Measurements from ENCODE around the gene SLC7A9. TPM values are rescaled to one million over a fixed set of nuclear protein-coding genes. Genes with fewer than 3 reads are reported as not detected.
A peak's percentile ranks its signal among the peaks of the same experiment; 100 is the strongest.
"Not testable (repeated sequence)": the region's sequence is repeated elsewhere in the genome, so short reads cannot be mapped to it uniquely, and the experiment has no call there.

Gene SLC7A9
- total RNA-seq, 1 experiment from 2014 or later, result not detected

DNA sequence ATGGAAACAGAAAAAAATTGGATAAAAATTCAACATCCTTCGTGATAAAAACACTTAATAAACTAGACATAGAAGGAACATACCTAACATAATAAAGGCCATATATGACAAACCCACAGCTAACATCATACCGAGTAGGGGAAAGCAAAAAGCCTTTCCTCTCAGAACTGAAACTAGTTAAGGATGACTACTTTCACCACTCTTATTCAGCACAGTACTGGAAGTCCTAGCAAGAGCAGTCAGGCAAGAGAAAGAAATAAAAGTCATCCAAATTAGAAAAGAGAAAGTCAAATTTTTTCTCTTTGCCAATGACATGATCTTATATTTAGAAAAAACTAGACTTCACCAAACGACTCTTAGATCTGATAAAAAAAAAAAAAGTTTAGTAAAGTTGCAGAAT lies 25.8 kb upstream of the SLC7A9 start:
- Histone ChIP-seq H3K36me3 (replicated peaks; ENCODE audit: control insufficient read depth, insufficient read depth, low read length) (no peaks in the 10 kb centered on the region), H3K4me3 (ENCODE audit: insufficient read depth, low read depth, low read length) (no peak overlapping the region), H3K27me3 (ENCODE audit: control insufficient read depth, insufficient read depth, low read length) (no peaks in the 10 kb centered on the region)
- no peak for DNase-seq

DNA sequence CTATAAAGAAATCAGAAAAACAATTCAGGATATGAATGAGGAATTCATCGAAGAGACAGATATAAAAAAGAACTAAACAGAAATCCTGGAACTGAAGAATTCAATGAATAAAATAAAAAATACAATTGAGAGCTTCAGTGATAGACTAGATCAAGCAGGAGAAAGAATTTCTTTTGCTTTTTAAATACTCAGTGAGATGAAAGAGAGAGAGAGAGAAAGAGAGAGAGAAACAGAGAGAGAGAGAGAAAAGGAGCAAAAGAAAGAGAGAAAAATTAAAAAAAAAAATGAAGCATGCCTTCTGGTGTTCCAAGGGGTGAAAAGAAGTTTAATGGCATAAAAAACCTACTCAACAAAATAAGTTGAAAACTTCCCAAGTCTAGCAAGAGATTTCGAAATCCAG lies 22.0 kb upstream of the SLC7A9 start:
- Histone ChIP-seq H3K4me3 (ENCODE audit: insufficient read depth, low read depth, low read length) (no peak overlapping the region), H3K36me3 (replicated peaks; ENCODE audit: control insufficient read depth, insufficient read depth, low read length) (no peaks in the 10 kb centered on the region), H3K27me3 (ENCODE audit: control insufficient read depth, insufficient read depth, low read length) (no peaks in the 10 kb centered on the region)
- no peak for DNase-seq

DNA sequence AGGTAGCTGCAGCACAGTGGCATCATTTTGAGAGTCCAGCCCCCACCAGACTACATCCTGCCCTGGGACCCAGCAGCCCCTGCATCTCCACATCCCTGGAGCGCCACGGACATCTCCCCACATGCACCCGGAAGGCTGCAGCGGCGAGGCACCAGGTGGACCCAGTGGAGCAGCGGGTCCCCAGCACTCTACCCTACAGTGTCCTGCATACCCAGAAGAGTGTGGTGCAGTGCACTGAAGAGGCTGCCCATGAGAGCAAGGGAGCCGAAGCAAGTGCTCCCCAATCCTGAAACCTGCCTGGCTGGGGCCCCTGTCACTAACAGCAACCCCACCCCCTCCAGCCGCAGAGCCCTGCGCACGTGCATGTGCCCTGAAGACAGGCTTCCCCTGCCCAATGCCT lies 21.3 kb upstream of the SLC7A9 start:
- Histone ChIP-seq H3K36me3 (replicated peaks; ENCODE audit: control insufficient read depth, insufficient read depth, low read length) (no peaks in the 10 kb centered on the region), H3K27me3 (ENCODE audit: control insufficient read depth, insufficient read depth, low read length) (no peaks in the 10 kb centered on the region), H3K4me3 (ENCODE audit: insufficient read depth, low read depth, low read length) (no peak overlapping the region)
- peak; percentile 20 for DNase-seq

DNA sequence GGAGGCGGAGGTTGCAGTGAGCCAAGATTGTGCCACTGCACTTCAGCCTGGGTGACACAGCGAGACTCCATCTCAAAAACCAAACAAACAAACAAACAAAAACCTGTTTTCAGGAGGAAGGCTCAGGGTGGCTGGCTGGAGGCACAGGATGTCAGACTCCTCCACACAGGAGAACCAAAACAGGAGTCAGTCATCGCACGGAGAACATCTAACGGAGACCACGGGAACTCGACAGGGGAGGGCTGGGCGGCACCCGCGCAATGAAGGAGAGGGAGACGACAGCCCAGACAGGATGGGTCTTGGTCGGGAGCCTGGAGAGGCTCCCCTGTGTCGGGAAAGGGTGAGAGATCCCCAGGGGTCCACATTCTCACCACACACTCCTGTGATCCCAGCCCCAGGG lies 20.8 kb upstream of the SLC7A9 start:
- DNase-seq, result peak; percentile 17
- no peaks in the 10 kb centered on the region for H3K27me3 ChIP-seq (ENCODE audit: control insufficient read depth, insufficient read depth, low read length)
- H3K36me3 ChIP-seq (replicated peaks; ENCODE audit: control insufficient read depth, insufficient read depth, low read length), result no peaks in the 10 kb centered on the region
- H3K4me3 ChIP-seq (ENCODE audit: insufficient read depth, low read depth, low read length), result no peak overlapping the region

DNA sequence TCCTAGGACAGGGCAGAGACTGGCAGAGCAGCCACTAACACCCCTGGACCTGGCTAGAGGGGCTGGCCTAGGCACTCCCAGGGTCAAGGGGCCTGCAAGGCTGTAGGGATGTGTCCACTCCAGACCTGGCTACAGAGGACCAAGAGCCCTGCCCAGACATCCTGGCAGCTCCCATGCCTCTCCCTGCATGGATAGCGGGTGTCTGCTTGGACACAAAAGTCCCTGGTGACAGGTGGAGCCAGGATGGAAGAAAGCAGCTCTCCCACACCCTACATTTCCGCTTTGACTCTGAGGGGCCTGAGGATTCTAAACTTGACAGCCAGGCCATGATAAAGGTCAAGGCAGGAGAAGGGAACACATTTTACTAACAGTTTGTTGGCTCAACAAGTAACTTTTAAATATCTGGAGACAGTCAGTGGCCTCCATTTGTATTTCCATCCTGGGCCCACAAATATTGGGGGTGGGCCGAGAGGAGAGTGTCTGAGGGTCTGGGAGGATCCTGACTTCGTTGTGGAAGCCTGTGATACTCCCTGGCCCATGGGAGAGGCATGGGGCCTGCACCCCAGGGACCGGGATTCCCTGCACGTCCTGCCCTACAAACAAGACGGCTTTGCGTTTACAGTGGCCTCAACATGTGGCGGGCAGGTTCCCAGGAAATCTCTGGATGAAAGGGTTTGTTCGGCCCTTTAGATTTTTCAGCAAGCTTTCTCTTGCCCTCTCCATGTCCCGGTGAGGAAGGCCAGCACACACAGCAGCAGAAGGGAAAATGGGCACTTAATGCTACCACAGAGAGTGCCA lies 19.8 kb upstream of the SLC7A9 start:
- no peak overlapping the region for H3K4me3 ChIP-seq (ENCODE audit: insufficient read depth, low read depth, low read length)
- no peak for DNase-seq
- H3K27me3 ChIP-seq (ENCODE audit: control insufficient read depth, insufficient read depth, low read length), result no peaks in the 10 kb centered on the region
- no peaks in the 10 kb centered on the region for H3K36me3 ChIP-seq (replicated peaks; ENCODE audit: control insufficient read depth, insufficient read depth, low read length)

DNA sequence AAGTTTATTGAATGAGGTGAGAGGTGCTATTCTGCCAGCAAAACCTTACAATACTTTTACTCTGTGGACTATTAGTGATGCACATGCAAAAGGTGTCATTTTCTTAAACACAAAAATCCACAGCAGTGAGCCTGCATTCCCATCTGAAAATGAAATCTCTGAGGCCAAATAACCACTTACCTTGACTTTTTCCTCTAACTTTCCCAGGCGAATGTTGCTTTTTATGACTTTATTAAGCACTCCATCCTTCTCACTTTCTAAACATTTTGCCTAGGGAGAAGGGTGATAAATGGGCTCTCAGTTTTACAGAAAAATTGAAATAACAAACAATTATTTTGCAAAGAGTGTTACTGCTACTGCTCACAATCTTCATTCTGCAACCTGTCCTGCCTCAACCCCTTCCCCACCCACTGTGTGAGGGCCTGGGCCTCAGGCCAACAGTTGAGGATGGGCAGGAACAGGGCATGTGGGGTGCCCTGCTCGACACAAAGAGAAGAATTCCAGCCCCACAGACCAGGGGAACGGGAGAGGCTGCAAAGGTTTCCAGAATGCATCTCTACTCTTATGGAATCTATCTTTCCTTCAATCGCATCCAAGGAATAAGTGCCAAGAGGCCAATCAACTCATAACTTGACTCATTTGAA lies 18.1 kb upstream of the SLC7A9 start:
- Histone ChIP-seq H3K27me3 (ENCODE audit: control insufficient read depth, insufficient read depth, low read length) (no peaks in the 10 kb centered on the region), H3K4me3 (ENCODE audit: insufficient read depth, low read depth, low read length) (no peak overlapping the region), H3K36me3 (replicated peaks; ENCODE audit: control insufficient read depth, insufficient read depth, low read length) (no peaks in the 10 kb centered on the region)
- no peak for DNase-seq

DNA sequence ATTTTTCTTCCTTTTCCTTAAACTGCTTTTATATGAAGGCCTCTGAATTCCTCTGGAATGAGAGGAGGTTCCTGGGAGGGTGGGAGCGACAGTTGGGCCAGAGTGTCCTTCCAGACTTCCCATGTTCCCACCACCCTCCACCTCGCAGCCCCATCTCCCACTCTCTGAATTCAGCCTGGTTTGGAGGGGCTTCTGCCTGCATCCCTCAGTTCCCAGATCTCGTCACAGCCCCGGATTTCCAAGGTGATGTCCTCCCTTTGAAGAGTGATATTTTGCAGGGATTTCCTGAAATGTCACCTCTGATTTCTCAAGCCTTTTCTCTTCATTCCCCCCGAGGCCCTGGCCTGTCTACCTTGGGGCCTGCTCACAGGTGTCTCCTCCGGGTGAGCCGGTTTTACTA lies 16.7 kb upstream of the SLC7A9 start:
- no peak overlapping the region for H3K4me3 ChIP-seq (ENCODE audit: insufficient read depth, low read depth, low read length)
- H3K36me3 ChIP-seq (replicated peaks; ENCODE audit: control insufficient read depth, insufficient read depth, low read length), result no peaks in the 10 kb centered on the region
- H3K27me3 ChIP-seq (ENCODE audit: control insufficient read depth, insufficient read depth, low read length), result no peaks in the 10 kb centered on the region
- no peak for DNase-seq

DNA sequence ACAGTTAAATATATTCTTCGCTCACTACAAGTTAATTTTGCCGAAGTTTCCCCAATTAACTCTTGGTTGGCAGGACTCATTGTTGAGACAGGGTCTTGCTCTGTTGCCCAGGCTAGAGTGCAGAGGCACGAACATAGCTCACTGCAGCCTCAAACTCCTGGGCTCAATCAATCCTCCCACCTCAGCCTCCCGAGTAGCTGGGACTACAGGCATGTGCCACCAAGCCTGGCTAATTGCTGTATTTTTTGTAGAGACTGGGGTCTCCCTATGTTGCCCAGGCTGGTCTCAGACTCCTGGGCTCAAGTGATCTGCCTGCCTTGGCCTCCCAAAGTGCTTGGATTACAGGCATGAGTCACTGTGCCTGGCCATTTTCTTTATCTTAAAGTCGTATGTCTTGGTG lies 15.7 kb upstream of the SLC7A9 start:
- H3K36me3 ChIP-seq (replicated peaks; ENCODE audit: control insufficient read depth, insufficient read depth, low read length); DNase-seq; H3K4me3 ChIP-seq (ENCODE audit: insufficient read depth, low read depth, low read length); H3K27me3 ChIP-seq (ENCODE audit: control insufficient read depth, insufficient read depth, low read length): not testable (repeated sequence)

DNA sequence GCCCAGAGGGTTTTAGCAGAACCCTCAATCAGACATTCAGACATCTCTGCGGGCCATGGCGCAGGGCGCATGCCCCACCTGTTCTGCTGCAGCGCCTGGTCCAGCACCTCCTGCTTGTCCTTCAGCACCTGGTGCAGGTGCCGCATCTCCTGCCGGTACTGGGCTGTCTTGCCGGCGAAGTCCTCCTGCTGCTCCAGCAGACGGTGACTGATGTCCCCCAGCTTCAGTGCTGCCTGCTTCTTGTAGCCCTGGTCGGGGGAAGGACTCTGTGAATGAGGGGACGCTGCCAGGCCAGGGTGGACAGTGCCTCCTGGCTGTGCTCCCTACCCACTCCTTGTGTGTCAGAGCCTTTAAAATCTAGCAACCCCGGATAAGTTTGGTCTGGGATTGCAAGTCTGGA lies 12.2 kb upstream of the SLC7A9 start:
- H3K27me3 ChIP-seq (ENCODE audit: control insufficient read depth, insufficient read depth, low read length), result no peaks in the 10 kb centered on the region
- H3K36me3 ChIP-seq (replicated peaks; ENCODE audit: control insufficient read depth, insufficient read depth, low read length), result no peaks in the 10 kb centered on the region
- H3K4me3 ChIP-seq (ENCODE audit: insufficient read depth, low read depth, low read length), result no peak overlapping the region
- peak; percentile 60 for DNase-seq

DNA sequence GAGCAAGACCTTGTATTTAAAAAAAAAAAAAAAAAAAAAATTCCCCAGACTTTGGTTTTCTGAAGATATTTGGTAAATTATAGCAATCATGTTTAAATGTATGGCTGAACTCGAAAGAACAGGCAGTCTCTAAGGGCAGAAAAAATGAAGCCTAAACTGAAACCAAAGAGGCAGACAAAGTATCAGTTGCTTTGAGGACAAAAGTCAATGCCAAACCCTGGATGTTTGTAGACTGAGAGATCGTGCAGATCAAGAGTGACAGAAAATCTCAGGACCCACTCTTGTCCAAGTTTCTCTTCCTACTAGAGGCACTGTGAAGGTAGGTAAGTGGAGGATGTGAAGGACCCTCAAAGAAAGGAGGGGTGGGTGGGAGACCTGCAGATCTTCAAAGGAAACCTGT lies 11.1 kb upstream of the SLC7A9 start:
- Histone ChIP-seq H3K27me3 (ENCODE audit: control insufficient read depth, insufficient read depth, low read length) (no peaks in the 10 kb centered on the region), H3K4me3 (ENCODE audit: insufficient read depth, low read depth, low read length) (no peak overlapping the region), H3K36me3 (replicated peaks; ENCODE audit: control insufficient read depth, insufficient read depth, low read length) (no peaks in the 10 kb centered on the region)
- DNase-seq, result no peak

DNA sequence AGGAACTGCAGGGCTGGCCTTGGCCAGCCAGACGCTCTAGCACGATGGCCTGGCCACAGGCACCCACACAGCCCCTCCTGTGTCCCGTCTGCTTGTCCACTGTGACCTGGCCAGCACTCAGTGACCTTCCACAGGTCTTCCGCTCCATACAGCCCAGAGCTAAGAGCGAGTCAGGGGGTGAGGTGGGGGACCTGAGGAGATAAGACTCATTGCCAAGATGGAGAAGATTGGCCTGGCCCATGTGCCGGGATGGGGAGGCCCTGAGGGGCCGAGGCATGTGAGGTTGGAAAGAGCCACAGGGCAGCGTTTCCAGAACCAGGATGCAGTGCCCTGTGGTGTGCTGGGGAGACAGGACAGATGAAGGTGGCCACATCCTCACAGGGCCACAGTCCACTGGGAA lies 10.2 kb upstream of the SLC7A9 start:
- H3K4me3 ChIP-seq (ENCODE audit: insufficient read depth, low read depth, low read length), result no peak overlapping the region
- DNase-seq, result no peak
- H3K36me3 ChIP-seq (replicated peaks; ENCODE audit: control insufficient read depth, insufficient read depth, low read length), result no peaks in the 10 kb centered on the region
- no peaks in the 10 kb centered on the region for H3K27me3 ChIP-seq (ENCODE audit: control insufficient read depth, insufficient read depth, low read length)

DNA sequence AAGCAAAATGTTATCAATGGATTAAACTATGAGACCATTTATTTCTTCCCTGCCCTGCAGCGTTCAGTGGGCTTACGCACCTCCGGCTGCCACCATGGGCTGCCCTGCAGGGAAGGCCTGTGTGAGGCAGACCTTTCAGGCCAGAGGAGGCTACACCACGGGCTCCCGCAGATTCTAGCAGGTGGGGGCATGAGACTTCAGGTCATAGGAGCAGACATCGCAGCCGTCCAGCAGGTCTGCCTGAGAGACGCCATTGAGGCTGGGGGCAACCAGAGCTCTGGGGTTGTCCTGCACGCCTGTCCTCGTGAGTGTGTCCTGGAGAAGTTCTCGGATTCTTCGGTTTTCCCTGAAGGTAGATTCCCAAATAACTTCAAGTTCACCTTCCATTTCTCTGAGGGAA lies 9.4 kb upstream of the SLC7A9 start:
- no peak for DNase-seq
- H3K36me3 ChIP-seq (replicated peaks; ENCODE audit: control insufficient read depth, insufficient read depth, low read length), result no peaks in the 10 kb centered on the region
- H3K4me3 ChIP-seq (ENCODE audit: insufficient read depth, low read depth, low read length), result no peak overlapping the region
- no peaks in the 10 kb centered on the region for H3K27me3 ChIP-seq (ENCODE audit: control insufficient read depth, insufficient read depth, low read length)

DNA sequence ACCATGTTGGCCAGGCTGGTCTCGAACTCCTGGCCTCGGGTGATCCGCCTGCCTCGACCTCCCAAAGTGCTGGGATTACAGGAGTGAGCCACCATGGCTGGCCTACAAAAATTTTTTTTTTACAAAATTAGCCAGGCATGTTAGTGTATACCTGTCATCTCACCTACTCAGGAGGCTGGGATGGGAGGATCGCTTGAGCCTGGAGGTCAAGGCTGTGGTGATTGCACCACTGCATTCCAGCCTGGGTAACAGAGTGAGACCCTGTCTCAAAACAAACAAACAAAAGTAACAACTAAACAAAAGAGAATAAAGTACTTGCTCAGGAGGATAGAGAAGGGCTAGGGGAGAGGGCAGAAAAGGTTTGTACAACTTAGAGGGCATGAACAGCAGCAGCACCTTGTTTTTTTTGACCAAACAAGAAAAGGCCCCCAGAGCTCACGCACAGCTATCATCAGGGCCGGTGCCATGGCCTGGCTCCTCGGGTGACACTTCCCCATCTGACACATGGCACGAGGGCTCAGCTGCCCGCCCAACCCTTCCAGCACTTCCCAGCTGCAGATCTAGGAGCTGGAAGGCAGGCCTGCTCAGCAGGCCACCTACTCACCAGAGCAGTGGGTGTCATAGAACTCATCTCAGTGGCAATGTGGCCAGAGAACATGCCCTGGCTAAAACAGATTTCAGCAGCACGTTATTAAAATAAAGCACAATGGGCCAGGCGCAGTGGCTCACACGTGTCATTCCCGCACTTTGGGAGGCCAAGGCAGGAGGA lies 8.6 kb upstream of the SLC7A9 start:
- H3K4me3 ChIP-seq (ENCODE audit: insufficient read depth, low read depth, low read length), result no peak overlapping the region
- no peaks in the 10 kb centered on the region for H3K27me3 ChIP-seq (ENCODE audit: control insufficient read depth, insufficient read depth, low read length)
- no peak for DNase-seq
- H3K36me3 ChIP-seq (replicated peaks; ENCODE audit: control insufficient read depth, insufficient read depth, low read length), result no peaks in the 10 kb centered on the region

DNA sequence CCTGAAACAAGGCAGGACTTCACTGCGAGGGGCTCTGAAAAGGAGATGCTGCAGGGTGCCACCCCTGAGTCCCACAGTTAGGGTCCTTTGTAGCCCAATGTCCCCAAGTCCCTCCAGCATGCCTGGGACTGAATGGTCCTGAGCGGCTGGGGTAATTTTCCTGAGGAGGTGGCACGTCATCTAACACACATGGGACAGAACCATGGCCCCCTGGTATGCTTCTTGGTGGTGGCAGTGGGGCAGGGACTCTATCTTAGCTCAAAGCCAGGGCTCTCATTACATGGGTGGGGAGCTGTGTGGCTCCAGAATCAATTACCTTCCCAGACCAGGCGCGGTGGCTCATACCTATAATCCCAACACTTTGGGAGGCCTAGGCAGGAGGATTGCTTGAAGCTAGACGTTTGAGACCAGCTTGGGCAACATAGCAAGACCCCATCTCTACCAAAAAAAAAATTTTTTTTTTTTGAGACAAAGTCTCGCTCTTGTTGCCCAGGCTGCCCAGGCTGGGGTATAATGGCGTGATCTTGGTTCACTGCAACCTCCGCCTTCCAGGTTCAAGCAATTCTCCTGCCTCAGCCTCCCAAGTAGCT lies 7.9 kb upstream of the SLC7A9 start:
- no peaks in the 10 kb centered on the region for H3K27me3 ChIP-seq (ENCODE audit: control insufficient read depth, insufficient read depth, low read length)
- DNase-seq, result no peak
- no peaks in the 10 kb centered on the region for H3K36me3 ChIP-seq (replicated peaks; ENCODE audit: control insufficient read depth, insufficient read depth, low read length)
- H3K4me3 ChIP-seq (ENCODE audit: insufficient read depth, low read depth, low read length), result no peak overlapping the region

DNA sequence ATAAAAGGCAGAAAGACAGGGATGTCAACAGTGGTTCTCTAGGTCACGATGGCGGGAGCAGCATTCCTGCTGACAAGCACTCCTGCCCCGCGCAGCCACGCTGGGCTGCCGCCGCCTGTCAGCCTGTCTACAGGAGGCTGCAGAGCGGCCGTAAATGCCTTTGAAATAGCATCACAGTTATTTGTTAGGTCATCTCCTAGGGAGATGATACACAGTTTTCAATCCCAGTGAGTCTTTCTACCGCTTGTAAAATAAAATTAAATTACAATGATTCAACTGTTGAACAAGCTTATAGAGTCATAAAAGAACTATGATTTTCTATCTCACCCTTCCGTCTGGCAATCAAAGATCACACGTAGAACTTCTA lies 7.3 kb upstream of the SLC7A9 start:
- Histone ChIP-seq H3K4me3 (ENCODE audit: insufficient read depth, low read depth, low read length) (no peak overlapping the region), H3K36me3 (replicated peaks; ENCODE audit: control insufficient read depth, insufficient read depth, low read length) (no peaks in the 10 kb centered on the region), H3K27me3 (ENCODE audit: control insufficient read depth, insufficient read depth, low read length) (no peaks in the 10 kb centered on the region)
- peak; percentile 41 for DNase-seq
